ENCODE measurements around the gene CLCF1. TPM values are rescaled to one million over a fixed set of nuclear protein-coding genes. Genes with fewer than 3 reads are reported as not detected.

Gene CLCF1
- total and polyA plus RNA-seq, 10 of the 15 experiments (the other 5 are each of a cell fraction or from before 2014, with no cell fraction given): 0.16 to 2.1 (median 0.63) TPM; not detected in 1

DNA sequence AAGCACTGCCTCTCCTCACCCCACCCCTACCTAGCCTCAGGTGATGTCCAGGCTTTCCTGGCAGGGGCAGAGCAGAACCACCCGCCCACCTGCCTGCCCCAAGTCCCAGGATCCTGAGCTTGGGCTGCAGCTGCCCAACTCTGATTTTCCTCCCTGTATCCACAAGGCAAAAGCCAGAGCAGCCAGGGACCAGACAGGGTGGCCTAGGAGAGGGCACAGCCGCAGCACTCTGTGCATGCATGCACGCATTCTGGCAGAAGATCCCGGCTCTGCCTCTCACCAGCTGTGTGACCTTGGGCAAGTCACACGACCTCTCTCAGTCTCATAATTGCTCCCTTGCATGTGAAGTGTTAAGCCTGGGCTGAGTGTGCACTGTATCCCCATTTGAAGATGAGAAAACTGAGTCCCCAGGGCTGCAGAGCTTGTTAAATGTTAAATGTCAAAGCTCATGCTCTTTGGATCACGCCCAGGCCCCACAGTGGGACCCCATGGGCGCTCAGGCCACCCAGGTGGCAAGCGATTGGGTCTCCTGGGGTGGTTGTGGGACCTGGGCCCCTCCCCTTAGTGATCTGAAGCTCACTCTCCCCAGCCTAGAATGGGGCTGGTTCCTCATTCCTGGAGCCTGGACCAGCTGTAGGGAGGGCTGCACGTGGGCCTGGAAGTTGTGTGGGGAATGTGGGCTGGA lies 39.2 kb upstream of the CLCF1 start:
- Histone ChIP-seq H2AFZ (ENCODE audit: control insufficient read depth, low read depth, low read length) (no peak overlapping the region), H3K4me2 (ENCODE audit: control insufficient read depth, insufficient read depth) (no peak overlapping the region), H3K9me3 (replicated peaks; ENCODE audit: control insufficient read depth, insufficient read depth, low read length) (no peaks in the 10 kb centered on the region), H3K4me3 (no peak overlapping the region), H4K20me1 (ENCODE audit: control insufficient read depth, insufficient read depth) (no peaks in the 10 kb centered on the region), H3K27ac (ENCODE audit: control insufficient read depth, insufficient read depth) (no peak overlapping the region), H3K27me3 (replicated peaks in 1 of 2; ENCODE audit: control insufficient read depth in 2 of 2, insufficient read depth in 2 of 2, low read length in 1 of 2) (peaks cover 0 to 5% of the 10 kb centered on the region in 2 experiments; a peak in 3 of 4 replicates), H3K9ac (ENCODE audit: control insufficient read depth, insufficient read depth, low read length) (no peak overlapping the region), H3K4me1 (ENCODE audit: control insufficient read depth, insufficient read depth, low read length) (peaks cover 35% of the 10 kb centered on the region), H3K36me3 (ENCODE audit: control insufficient read depth in 2 of 2, insufficient read depth in 2 of 2, low read length in 1 of 2) (no peaks in the 10 kb centered on the region), H3K79me2 (ENCODE audit: control insufficient read depth, insufficient read depth, low read length) (peaks cover 3% of the 10 kb centered on the region)
- WGBS (ENCODE audit: insufficient coverage, insufficient replicate concordance, low lambda C conversion rate, missing lambda C conversion rate): 42% methylated on average over 9 of the region's 9 CpGs
- BruUV-seq (replicated peaks): no TSS peak
- CTCF ChIA-PET: interaction anchor here (1.0 to 2.4 kb wide), 3 partner anchors 11 to 43 kb away, joined by 3 to 12 read pairs (median 4); partner anchors contain the start of genes PPP1CA and PTPRCAP
- RAD21 ChIA-PET (ENCODE audit: unreplicated experiment): interaction anchor here (0.7 to 3.0 kb wide), 4 partner anchors 11 to 149 kb away, joined by 3 to 12 read pairs (median 4); partner anchors contain the start of genes POLD4 and PPP1CA
- TF ChIP-seq RBBP5 (conservative IDR thresholded peaks at IDR 0.05) (no peak), SP1 (IDR thresholded peaks at IDR 0.05; ENCODE audit: low read depth, low read length) (no peak), ZBTB4 (CRISPR knock-in tag; IDR thresholded peaks at IDR 0.05) (no peak), ZZZ3 (IDR thresholded peaks at IDR 0.05; ENCODE audit: control insufficient read depth, insufficient read length, low read depth) (no peak), STAT1 (conservative IDR thresholded peaks at IDR 0.05) (no peak), CBX5 (IDR thresholded peaks at IDR 0.05; ENCODE audit: low read depth) (no peak), POLR2A (IDR thresholded peaks at IDR 0.05; ENCODE audit: low read depth, low read length) (0 out of 2 replicates have a peak, but pooled peaks have one; percentile 8), BRCA1 (IDR thresholded peaks at IDR 0.05; ENCODE audit: low read depth, low read length) (no peak)
- ATAC-seq (no peak), DNase-seq (ENCODE audit: low read depth, low spot score) (no peak), FAIRE-seq (no peak)
- intact Hi-C loops (cut with micrococcal nuclease; ENCODE audit: unreplicated experiment) (no loop called here), in situ Hi-C loops (cut with MboI) (no loop called here)
- POLR2A ChIA-PET: interaction anchor here (1.1 to 2.8 kb wide), 6 partner anchors 9 to 53 kb away, joined by 3 to 16 read pairs (median 10); partner anchors contain the start of genes PPP1CA, RPS6KB2 and TBC1D10C
- SMC1A ChIA-PET (ENCODE audit: uncharacterized antibody, unreplicated experiment): interaction anchor here (1.0 to 1.6 kb wide), 5 partner anchors 8 to 143 kb away, joined by 3 to 6 read pairs (median 4); partner anchors contain the start of genes PPP1CA, RAD9A and TBC1D10C
